A549 (cell line): Measurements from ENCODE around the gene ATRAID. TPM values are rescaled to one million over a fixed set of nuclear protein-coding genes. Genes with fewer than 3 reads are reported as not detected.
A peak's percentile ranks its signal among the peaks of the same experiment; 100 is the strongest.

Experiments
- BCL3 ChIP-seq: fragments of >200 bp; sonication (Bioruptor Twin); formaldehyde crosslinking; IDR thresholded peaks from 3 replicates; pipeline ENCODE4 v1.6.1; 2016
- BHLHE40 ChIP-seq: IDR thresholded peaks from 2 replicates; pipeline ENCODE4 v1.6.1; 2012; ENCODE audit warnings: low read depth, low read length, inconsistent platforms
- CBX8 ChIP-seq: fragments of 200-600 bp; sonication (generic); IDR thresholded peaks from 2 replicates; pipeline ENCODE4 v1.6.1; 2016
- CHD2 ChIP-seq: fragments of 150-350 bp; IDR thresholded peaks from 2 replicates; pipeline ENCODE4 v1.6.1; 2014; ENCODE audit warnings: low read length; ENCODE audit not compliant: partially characterized antibody
- CHD4 ChIP-seq: fragments of 200-600 bp; sonication (generic); IDR thresholded peaks from 2 replicates; pipeline ENCODE4 v1.6.1; 2016; ENCODE audit warnings: antibody characterized with exemption, mild to moderate bottlenecking, borderline replicate concordance
- E2F6 ChIP-seq: IDR thresholded peaks from 2 replicates; pipeline ENCODE4 v1.6.1; 2012; ENCODE audit warnings: low read depth, borderline replicate concordance
- EP300 ChIP-seq, 2 experiments: fragments of >200 bp; sonication (Bioruptor Twin); formaldehyde crosslinking; IDR thresholded peaks; 2 replicates in 1 of 2; 3 replicates in 1 of 2; pipeline ENCODE4 v1.6.1; 2016 to 2017
- ESRRA ChIP-seq: fragments of 150-350 bp; IDR thresholded peaks from 2 replicates; pipeline ENCODE4 v1.6.1; 2014; ENCODE audit warnings: mild to moderate bottlenecking, low read length, borderline replicate concordance
- FOXS1 ChIP-seq: fragments of 250-450 bp; sonication (Bioruptor Pico); IDR thresholded peaks from 2 replicates; pipeline ENCODE4 v1.5.0; 2020; ENCODE audit warnings: mild to moderate bottlenecking, moderate library complexity
- HES2 ChIP-seq: fragments of >200 bp; sonication (Bioruptor Twin); formaldehyde crosslinking; IDR thresholded peaks from 2 replicates; pipeline ENCODE4 v1.6.1; 2016
- JUN ChIP-seq, 2 experiments: fragments of >200 bp; sonication (Bioruptor Twin); formaldehyde crosslinking; IDR thresholded peaks; 2 replicates in 1 of 2; 3 replicates in 1 of 2; pipeline ENCODE4 v1.6.1; 2016 to 2017
- KDM5A ChIP-seq: fragments of 200-600 bp; sonication (generic); IDR thresholded peaks from 2 replicates; pipeline ENCODE4 v1.6.1; 2016; ENCODE audit warnings: antibody characterized with exemption, mild to moderate bottlenecking
- MAX ChIP-seq: IDR thresholded peaks from 2 replicates; pipeline ENCODE4 v1.6.1; 2012
- MAZ ChIP-seq: fragments of 150-350 bp; IDR thresholded peaks from 2 replicates; pipeline ENCODE4 v1.6.1; 2014; ENCODE audit warnings: antibody characterized with exemption, low read depth, low read length, borderline replicate concordance
- NR3C1 ChIP-seq: fragments of >200 bp; sonication (Bioruptor Twin); formaldehyde crosslinking; IDR thresholded peaks from 3 replicates; pipeline ENCODE4 v1.6.1; 2017
- PHF8 ChIP-seq: fragments of 200-600 bp; sonication (generic); IDR thresholded peaks from 2 replicates; pipeline ENCODE4 v1.6.1; 2016; ENCODE audit warnings: low read depth, mild to moderate bottlenecking, antibody characterized with exemption, moderate library complexity, borderline replicate concordance
- POLR2A ChIP-seq: IDR thresholded peaks from 2 replicates; pipeline ENCODE4 v1.6.1; 2012; ENCODE audit warnings: mild to moderate bottlenecking, low read length
- RAD21 ChIP-seq, 2 experiments: fragments of >200 bp in 1 of 2; sonication (Bioruptor Twin) in 1 of 2; formaldehyde crosslinking in 1 of 2; IDR thresholded peaks in 1 of 2; conservative IDR thresholded peaks in 1 of 2; 2 replicates in 1 of 2; 3 replicates in 1 of 2; pipeline ENCODE4 v1.6.1; 2012 to 2018; ENCODE audit warnings: inconsistent platforms in 1 of 2
- RCOR1 ChIP-seq: fragments of 150-350 bp; IDR thresholded peaks from 2 replicates; pipeline ENCODE4 v1.6.1; 2014; ENCODE audit warnings: antibody characterized with exemption, low read length, low read depth
- RFX5 ChIP-seq: fragments of 450-650 bp; IDR thresholded peaks from 2 replicates; pipeline ENCODE4 v1.7.1; 2014; ENCODE audit warnings: antibody characterized with exemption, mild to moderate bottlenecking, moderate library complexity
- SREBF2 ChIP-seq: fragments of 450-650 bp; IDR thresholded peaks from 2 replicates; pipeline ENCODE4 v1.6.1; 2014; ENCODE audit warnings: mild to moderate bottlenecking, moderate library complexity
- ZNF302 ChIP-seq: fragments of 250-450 bp; sonication (Bioruptor Pico); IDR thresholded peaks from 2 replicates; pipeline ENCODE4 v1.9.0; 2021; ENCODE audit warnings: inconsistent platforms, mild to moderate bottlenecking, moderate library complexity
- polyA plus RNA-seq, 4 experiments: library from polyadenylated mRNA; depleted of rRNA in 3 of 4; stranded (reverse); fragments of >200 nt; fragmentation: RNase III in 1 of 4; extraction: RNeasy Plus Mini Kit Qiagen cat#74134 plus additional on column Dnase treatment in 1 of 4; gene quantifications; 2 replicates in 3 of 4; 3 replicates in 1 of 4; pipeline ENCODE4 v1.2.3, GENCODE V29; 2011 to 2017
- TF ChIP-seq, protein P1 (sequence below): fragments of 150-350 bp; IDR thresholded peaks from 2 replicates; pipeline ENCODE4 v1.6.1; 2014; ENCODE audit warnings: low read depth, mild to moderate bottlenecking, low read length
- TF ChIP-seq, protein P2 (sequence below): fragments of 250-450 bp; sonication (Bioruptor Pico); IDR thresholded peaks from 2 replicates; pipeline ENCODE4 v1.5.0; 2020; ENCODE audit warnings: low read depth, mild to moderate bottlenecking, moderate library complexity
- TF ChIP-seq, protein P3 (sequence below): fragments of 450-650 bp; IDR thresholded peaks from 2 replicates; pipeline ENCODE4 v1.6.1; 2014; ENCODE audit warnings: antibody characterized with exemption

Gene ATRAID
- polyA plus RNA-seq, 2 of the 4 experiments (the other 2 are of a cell fraction) = 176 to 346 TPM

DNA sequence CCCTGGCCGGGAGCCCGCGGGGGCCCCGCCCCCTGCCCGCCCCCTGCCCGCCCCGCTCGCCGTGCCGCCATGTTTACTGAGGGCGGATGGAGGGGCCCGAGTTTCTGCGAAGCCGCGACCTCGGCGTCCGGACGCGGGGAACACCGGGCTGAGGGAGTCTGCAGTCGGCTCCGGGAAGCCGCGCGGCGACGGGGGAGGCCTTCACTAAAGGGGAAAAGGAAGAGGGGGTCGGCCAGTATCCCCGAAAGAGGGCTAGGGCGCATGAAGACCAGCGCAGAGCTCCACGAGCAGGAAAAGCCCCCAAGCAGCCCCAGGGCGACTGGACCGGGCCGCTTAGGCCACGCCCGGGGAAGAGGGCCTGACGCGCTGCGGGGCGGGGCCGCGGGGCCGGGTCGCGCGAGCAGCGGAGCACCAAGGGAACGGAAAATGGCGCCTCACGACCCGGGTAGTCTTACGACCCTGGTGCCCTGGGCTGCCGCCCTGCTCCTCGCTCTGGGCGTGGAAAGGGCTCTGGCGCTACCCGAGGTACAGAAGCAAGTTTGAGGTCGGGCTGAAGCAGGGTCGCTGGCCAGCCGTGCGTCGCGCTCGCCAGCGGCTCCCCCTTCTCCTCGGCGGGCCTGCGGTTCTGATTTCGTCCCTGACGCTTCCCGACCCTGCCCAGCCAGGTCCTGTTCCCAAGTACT lies at the start of gene ATRAID, which contains the start of gene SLC5A6 (continued):
- TF ChIP-seq, protein P1, sequence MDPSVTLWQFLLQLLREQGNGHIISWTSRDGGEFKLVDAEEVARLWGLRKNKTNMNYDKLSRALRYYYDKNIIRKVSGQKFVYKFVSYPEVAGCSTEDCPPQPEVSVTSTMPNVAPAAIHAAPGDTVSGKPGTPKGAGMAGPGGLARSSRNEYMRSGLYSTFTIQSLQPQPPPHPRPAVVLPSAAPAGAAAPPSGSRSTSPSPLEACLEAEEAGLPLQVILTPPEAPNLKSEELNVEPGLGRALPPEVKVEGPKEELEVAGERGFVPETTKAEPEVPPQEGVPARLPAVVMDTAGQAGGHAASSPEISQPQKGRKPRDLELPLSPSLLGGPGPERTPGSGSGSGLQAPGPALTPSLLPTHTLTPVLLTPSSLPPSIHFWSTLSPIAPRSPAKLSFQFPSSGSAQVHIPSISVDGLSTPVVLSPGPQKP = no peak
- TF ChIP-seq RFX5 = peak; percentile 35; the same call in 1 of the 2 replicates
- TF ChIP-seq CHD2 = peak; percentile 65
- peak; percentile 64 for TF ChIP-seq MAX
- TF ChIP-seq FOXS1 = no peak
- no peak for TF ChIP-seq HES2
- TF ChIP-seq, protein P2, sequence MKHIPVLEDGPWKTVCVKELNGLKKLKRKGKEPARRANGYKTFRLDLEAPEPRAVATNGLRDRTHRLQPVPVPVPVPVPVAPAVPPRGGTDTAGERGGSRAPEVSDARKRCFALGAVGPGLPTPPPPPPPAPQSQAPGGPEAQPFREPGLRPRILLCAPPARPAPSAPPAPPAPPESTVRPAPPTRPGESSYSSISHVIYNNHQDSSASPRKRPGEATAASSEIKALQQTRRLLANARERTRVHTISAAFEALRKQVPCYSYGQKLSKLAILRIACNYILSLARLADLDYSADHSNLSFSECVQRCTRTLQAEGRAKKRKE (CRISPR knock-in tag) = no peak
- TF ChIP-seq ZNF302 (CRISPR knock-in tag) = no peak
- peak; percentile 89 for TF ChIP-seq BCL3
- peak; percentile 95 to 97 for TF ChIP-seq JUN (IDR thresholded peaks at IDR 0.05)
- no peak for TF ChIP-seq NR3C1
- TF ChIP-seq EP300 (IDR thresholded peaks at IDR 0.05) = no peak
- TF ChIP-seq, protein P3, sequence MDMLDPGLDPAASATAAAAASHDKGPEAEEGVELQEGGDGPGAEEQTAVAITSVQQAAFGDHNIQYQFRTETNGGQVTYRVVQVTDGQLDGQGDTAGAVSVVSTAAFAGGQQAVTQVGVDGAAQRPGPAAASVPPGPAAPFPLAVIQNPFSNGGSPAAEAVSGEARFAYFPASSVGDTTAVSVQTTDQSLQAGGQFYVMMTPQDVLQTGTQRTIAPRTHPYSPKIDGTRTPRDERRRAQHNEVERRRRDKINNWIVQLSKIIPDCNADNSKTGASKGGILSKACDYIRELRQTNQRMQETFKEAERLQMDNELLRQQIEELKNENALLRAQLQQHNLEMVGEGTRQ = no peak
- TF ChIP-seq CHD4 = no peak
- no peak for TF ChIP-seq RAD21 (conservative IDR thresholded peaks at IDR 0.05 in 1 of 2, IDR thresholded peaks at IDR 0.05 in 1 of 2)
- peak; percentile 38 for TF ChIP-seq E2F6
- peak; percentile 77 for TF ChIP-seq KDM5A
- no peak for TF ChIP-seq RCOR1
- TF ChIP-seq ESRRA = no peak
- no peak for TF ChIP-seq BHLHE40
- TF ChIP-seq CBX8 = no peak
- TF ChIP-seq SREBF2 = no peak
- 0 out of 2 replicates have a peak, but pooled peaks have one; percentile 59 for TF ChIP-seq MAZ
- peak; percentile 98 for TF ChIP-seq PHF8
- TF ChIP-seq POLR2A = peak; percentile 92
